Hypothalamus (tissue), 51 donors: ENCODE measurements around the gene RAB41.
"Not testable (repeated sequence)": the region's sequence is repeated elsewhere in the genome, so short reads cannot be mapped to it uniquely, and the experiment has no call there.

Experiments
- DNase-seq, 51 donors: peaks; one replicate each; lab custom pipeline; 2025; lab: John Stamatoyannopoulos, UW

RAB41 gene

GRCh38 chrX:70281951-70282350, at the start of gene RAB41:
TSS of gene RAB41 (plus strand) at chrX:70282172. CDS start at chrX:70282218, 46 bp downstream.
- DNase-seq = no peak

GRCh38 chrX:70234355-70234754, 47.6 kb upstream of the RAB41 start, which contains the start of gene AWAT1:
TSS of gene AWAT1 (plus strand) at chrX:70234655. CDS start at chrX:70234696, 41 bp downstream.
- no peak for DNase-seq

- DNase-seq = no peak
Observed at GRCh38 chrX:70240751-70241150, 41.2 kb upstream of the RAB41 start.

- no peak for DNase-seq
Observed at GRCh38 chrX:70241501-70241900, 40.5 kb upstream of the RAB41 start.

- DNase-seq = not testable (repeated sequence)
Observed at GRCh38 chrX:70243601-70244000, 38.4 kb upstream of the RAB41 start.

- DNase-seq = no peak
Observed at GRCh38 chrX:70244881-70245280, 37.1 kb upstream of the RAB41 start.

GRCh38 chrX:70247252-70247651, 34.7 kb upstream of the RAB41 start:
- no peak for DNase-seq

GRCh38 chrX:70252491-70252890, 29.5 kb upstream of the RAB41 start:
- no peak for DNase-seq

- no peak for DNase-seq
Observed at GRCh38 chrX:70253377-70254062, 28.5 kb upstream of the RAB41 start.

- DNase-seq = no peak
Observed at GRCh38 chrX:70254063-70254400, 27.9 kb upstream of the RAB41 start.

- no peak for DNase-seq
Observed at GRCh38 chrX:70254909-70255308, 27.1 kb upstream of the RAB41 start.

GRCh38 chrX:70255452-70255851, 26.5 kb upstream of the RAB41 start:
- DNase-seq = no peak

- no peak for DNase-seq
Observed at GRCh38 chrX:70257423-70258288, 24.3 kb upstream of the RAB41 start.

- no peak for DNase-seq
Observed at GRCh38 chrX:70260104-70260503, 21.9 kb upstream of the RAB41 start, which contains the start of gene P2RY4. TSS of gene P2RY4 (minus strand) at chrX:70260204. CDS start at chrX:70259624, 580 bp downstream.

GRCh38 chrX:70262952-70263567, 18.9 kb upstream of the RAB41 start:
- DNase-seq = peak in 17 of 51 donors; percentile 0 to 11 (median 2)

GRCh38 chrX:70264784-70265183, 17.2 kb upstream of the RAB41 start:
- DNase-seq = no peak

- no peak for DNase-seq
Observed at GRCh38 chrX:70268034-70268433, 13.9 kb upstream of the RAB41 start, which contains the start of gene ARR3. TSS of gene ARR3 (plus strand) at chrX:70268334. CDS start at chrX:70269386, 1,052 bp downstream.

GRCh38 chrX:70274029-70274428, 7.9 kb upstream of the RAB41 start:
- DNase-seq = not testable (repeated sequence)

- no peak for DNase-seq
Observed at GRCh38 chrX:70279081-70279480, 2.9 kb upstream of the RAB41 start.

- DNase-seq = no peak
Observed at GRCh38 chrX:70280573-70280972, 1.4 kb upstream of the RAB41 start.

GRCh38 chrX:70289168-70289792, 7.3 kb downstream of the RAB41 start:
- no peak for DNase-seq
